Gastroesophageal sphincter (tissue), 4 donors: Measurements from ENCODE around the gene GRPEL2. TPM values are rescaled to one million over a fixed set of nuclear protein-coding genes. Genes with fewer than 3 reads are reported as not detected.

ENCODE experiments used
- ATAC-seq: fragments of 150-250 bp; one replicate; pipeline ENCODE4 v1.9.1; 2016; ENCODE audit warnings: mild to moderate bottlenecking, moderate library complexity
- H3K27ac ChIP-seq, 4 donors: fragments of 200-600 bp; sonication (generic) in 3 of 4; 1 replicate in 3 of 4; 2 replicates in 1 of 4; pipeline ENCODE4 v1.5.1; 2016 to 2019
- H3K27me3 ChIP-seq: fragments of 200-600 bp; sonication (generic); one replicate; pipeline ENCODE4 v1.5.1; 2019
- H3K36me3 ChIP-seq, 2 donors: fragments of 200-600 bp; sonication (generic); one replicate each; pipeline ENCODE4 v1.5.1; 2019; ENCODE audit warnings: control low read depth in 1 of 2
- H3K4me1 ChIP-seq, 3 donors: fragments of 200-600 bp; sonication (generic); 1 replicate in 2 of 3; 2 replicates in 1 of 3; pipeline ENCODE4 v1.5.1; 2016 to 2019; ENCODE audit warnings: control low read depth in 2 of 3
- H3K4me3 ChIP-seq, 2 donors: fragments of 200-600 bp; sonication (generic); one replicate each; pipeline ENCODE4 v1.5.1; 2019; ENCODE audit warnings: mild to moderate bottlenecking in 1 of 2, moderate library complexity in 1 of 2
- H3K9me3 ChIP-seq, 3 donors: fragments of 200-600 bp; sonication (generic); one replicate each; pipeline ENCODE4 v1.5.1; 2017 to 2019; ENCODE audit warnings: control low read depth in 2 of 3
- EP300 ChIP-seq: sonication (generic); formaldehyde crosslinking; IDR thresholded peaks from one replicate; pipeline ENCODE4 v1.6.1; 2017; ENCODE audit warnings: antibody characterized with exemption, mild to moderate bottlenecking
- POLR2A ChIP-seq, 2 donors: fragments of 450-650 bp; IDR thresholded peaks; one replicate each; pipeline ENCODE4 v1.6.1; 2017; ENCODE audit warnings: antibody characterized with exemption in 2 of 2, mild to moderate bottlenecking in 2 of 2, moderate library complexity in 1 of 2
- POLR2AphosphoS5 ChIP-seq: sonication (generic); formaldehyde crosslinking; IDR thresholded peaks from one replicate; pipeline ENCODE4 v1.6.1; 2017; ENCODE audit warnings: antibody characterized with exemption
- WGBS, 2 donors: methylation state at CpG; one replicate each; pipeline ENCODE4 v1.1.5; 2018; ENCODE audit warnings: low coverage in 1 of 2; 5-methylcytosine and 5-hydroxymethylcytosine counted together
- total RNA-seq, 4 donors: library from RNA; depleted of rRNA; stranded (reverse); fragments of >200 nt; gene quantifications; one replicate each; pipeline ENCODE4 v1.1.0, GENCODE V29; 2016
- TF ChIP-seq, protein P1 (sequence below), 4 experiments: fragments of 200-600 bp in 2 of 4; fragments of 450-650 bp in 2 of 4; sonication (generic) in 1 of 4; IDR thresholded peaks; one replicate each; pipeline ENCODE4 v1.5.1; 2017 to 2019; ENCODE audit warnings: antibody characterized with exemption in 4 of 4, mild to moderate bottlenecking in 2 of 4, moderate library complexity in 2 of 4

Gene GRPEL2
- total RNA-seq, 4 donors from 2014 or later: 9.3 to 12.0 (median 11.1) TPM

DNA sequence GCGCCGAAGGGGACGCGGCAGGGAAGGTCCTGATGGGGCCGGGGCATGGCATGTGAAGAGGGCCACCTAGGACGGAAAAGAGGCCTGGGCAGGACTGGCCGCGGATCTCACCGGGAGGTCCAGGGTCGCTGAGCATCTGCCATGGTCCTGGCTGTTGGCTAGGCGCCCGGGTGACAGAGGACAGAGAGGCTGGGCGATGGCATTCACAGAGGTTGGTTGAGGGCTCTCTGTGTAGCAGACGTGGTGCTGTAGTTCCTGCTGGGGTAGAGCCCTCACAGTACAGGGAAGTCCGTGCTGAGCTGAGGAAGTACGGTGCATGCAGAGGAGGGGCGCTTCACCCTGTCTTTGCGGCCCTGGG is 13.0 kb downstream of the GRPEL2 start:
- ATAC-seq: peak; percentile 35
- Histone ChIP-seq H3K4me1 (peaks cover 0 to 20% (median 3%) of the 10 kb centered on the region in 3 donors), H3K27me3 (no peaks in the 10 kb centered on the region), H3K9me3 (no peaks in the 10 kb centered on the region), H3K36me3 (peaks cover 0 to 23% of the 10 kb centered on the region in 2 donors), H3K4me3 (peak overlapping the region; percentile 68 to 73), H3K27ac (peak overlapping the region in 3 of 4 donors; percentile 73 to 79 (median 78))
- no peak for TF ChIP-seq POLR2A (IDR thresholded peaks at IDR 0.05)
- TF ChIP-seq POLR2AphosphoS5: no peak
- no peak for TF ChIP-seq EP300
- TF ChIP-seq, protein P1, sequence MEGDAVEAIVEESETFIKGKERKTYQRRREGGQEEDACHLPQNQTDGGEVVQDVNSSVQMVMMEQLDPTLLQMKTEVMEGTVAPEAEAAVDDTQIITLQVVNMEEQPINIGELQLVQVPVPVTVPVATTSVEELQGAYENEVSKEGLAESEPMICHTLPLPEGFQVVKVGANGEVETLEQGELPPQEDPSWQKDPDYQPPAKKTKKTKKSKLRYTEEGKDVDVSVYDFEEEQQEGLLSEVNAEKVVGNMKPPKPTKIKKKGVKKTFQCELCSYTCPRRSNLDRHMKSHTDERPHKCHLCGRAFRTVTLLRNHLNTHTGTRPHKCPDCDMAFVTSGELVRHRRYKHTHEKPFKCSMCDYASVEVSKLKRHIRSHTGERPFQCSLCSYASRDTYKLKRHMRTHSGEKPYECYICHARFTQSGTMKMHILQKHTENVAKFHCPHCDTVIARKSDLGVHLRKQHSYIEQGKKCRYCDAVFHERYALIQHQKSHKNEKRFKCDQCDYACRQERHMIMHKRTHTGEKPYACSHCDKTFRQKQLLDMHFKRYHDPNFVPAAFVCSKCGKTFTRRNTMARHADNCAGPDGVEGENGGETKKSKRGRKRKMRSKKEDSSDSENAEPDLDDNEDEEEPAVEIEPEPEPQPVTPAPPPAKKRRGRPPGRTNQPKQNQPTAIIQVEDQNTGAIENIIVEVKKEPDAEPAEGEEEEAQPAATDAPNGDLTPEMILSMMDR (IDR thresholded peaks at IDR 0.05): no peak
- 0 to 3% methylated on average over 3 to 7 of the region's 18 CpGs for WGBS, 2 donors

DNA sequence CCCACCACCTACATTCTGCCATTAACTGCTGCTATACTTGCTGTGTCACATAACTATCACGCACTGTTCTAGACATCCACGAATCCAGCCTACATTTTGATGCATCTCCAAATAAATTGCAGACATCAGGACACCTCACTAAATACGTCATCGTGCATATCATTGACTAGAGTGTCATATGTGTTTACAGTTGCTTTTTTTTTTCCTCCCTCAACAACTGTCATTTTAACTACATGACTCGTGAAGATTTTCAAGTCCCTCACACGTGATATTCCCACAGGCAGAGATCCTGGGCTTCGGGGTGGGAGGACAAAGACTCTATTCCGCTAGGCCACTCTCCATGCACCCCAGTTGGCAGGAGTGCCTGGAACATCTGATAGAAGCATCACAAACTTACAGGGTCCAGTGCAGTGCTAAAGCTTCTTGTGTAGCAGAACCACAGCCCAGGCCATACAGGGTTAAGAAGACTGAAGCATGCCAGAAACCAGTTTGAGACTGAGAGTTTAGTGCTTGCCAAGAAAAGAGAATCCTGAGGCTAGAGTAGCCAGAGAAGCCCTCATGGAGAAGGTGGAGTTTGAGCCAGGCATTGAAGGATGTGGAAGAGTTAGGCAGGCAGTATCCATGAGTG is 13.7 kb downstream of the GRPEL2 start:
- TF ChIP-seq EP300 (no peak), POLR2A (IDR thresholded peaks at IDR 0.05) (no peak), POLR2AphosphoS5 (no peak)
- TF ChIP-seq, protein P1 (IDR thresholded peaks at IDR 0.05): no peak
- no peak for ATAC-seq
- Histone ChIP-seq H3K27me3 (no peaks in the 10 kb centered on the region), H3K36me3 (peaks cover 0 to 16% of the 10 kb centered on the region in 2 donors), H3K9me3 (no peaks in the 10 kb centered on the region), H3K4me1 (peaks cover 0 to 20% (median 3%) of the 10 kb centered on the region in 3 donors), H3K27ac (peak overlapping the region in 2 of 4 donors; percentile 73 to 78), H3K4me3 (no peak overlapping the region)
- 67 to 83% methylated on average over 8 of the region's 8 CpGs for WGBS, 2 donors

DNA sequence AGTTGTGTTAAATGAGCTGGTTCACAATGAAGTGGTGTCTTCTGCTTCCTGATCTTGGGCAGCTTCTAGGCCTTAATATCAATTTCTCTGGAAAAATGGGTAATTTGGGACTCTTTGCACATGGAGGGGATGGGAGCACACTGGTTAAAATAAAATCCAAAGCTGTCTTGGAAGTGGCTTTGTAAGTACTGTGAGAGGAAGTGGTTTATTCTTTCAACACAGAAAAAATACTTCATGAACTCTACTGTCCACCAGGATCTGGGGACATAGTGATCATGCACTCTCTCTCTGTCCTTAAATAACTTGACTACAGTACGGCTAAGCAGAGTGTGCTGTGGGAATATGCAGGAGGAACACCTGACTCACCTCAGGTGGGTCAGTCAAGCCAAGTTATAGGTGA is 15.0 kb downstream of the GRPEL2 start:
- Histone ChIP-seq H3K36me3 (peaks cover 0 to 5% of the 10 kb centered on the region in 2 donors), H3K4me1 (peaks cover 0 to 20% (median 3%) of the 10 kb centered on the region in 3 donors), H3K27ac (no peak overlapping the region), H3K4me3 (no peak overlapping the region), H3K9me3 (no peaks in the 10 kb centered on the region), H3K27me3 (no peaks in the 10 kb centered on the region)
- TF ChIP-seq, protein P1 (IDR thresholded peaks at IDR 0.05): no peak
- no peak for TF ChIP-seq POLR2A (IDR thresholded peaks at IDR 0.05)
- WGBS, 2 donors: 80 to 100% methylated on average over 1 of the region's 1 CpG
- no peak for ATAC-seq

DNA sequence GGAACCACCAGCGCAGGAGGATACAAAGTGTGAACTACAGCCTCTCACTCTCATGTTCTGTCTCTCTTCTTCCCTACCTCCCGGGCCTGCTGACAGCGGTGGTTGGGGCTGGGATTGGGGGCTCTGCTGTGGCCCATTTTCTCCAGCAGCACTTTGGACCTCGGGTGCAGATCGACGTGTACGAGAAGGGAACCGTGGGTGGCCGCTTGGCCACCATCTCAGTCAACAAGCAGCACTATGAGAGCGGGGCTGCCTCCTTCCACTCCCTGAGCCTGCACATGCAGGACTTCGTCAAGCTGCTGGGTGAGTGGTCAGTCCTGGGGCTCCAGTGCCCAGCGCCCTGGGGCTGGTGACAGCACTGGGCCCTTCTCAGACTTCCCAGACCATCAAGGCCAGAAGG is 17.2 kb downstream of the GRPEL2 start:
- WGBS, 2 donors: 91% methylated on average over 8 of the region's 12 CpGs; no CpG with 5 or more reads in 1 of the 2 donors
- no peak for TF ChIP-seq POLR2A (IDR thresholded peaks at IDR 0.05)
- TF ChIP-seq POLR2AphosphoS5: no peak
- TF ChIP-seq, protein P1 (IDR thresholded peaks at IDR 0.05): no peak
- H3K4me1 ChIP-seq: peaks cover 0 to 22% (median 3%) of the 10 kb centered on the region in 3 donors
- no peak overlapping the region for H3K4me3 ChIP-seq
- no peak for ATAC-seq
- H3K9me3 ChIP-seq: no peaks in the 10 kb centered on the region
- H3K27ac ChIP-seq: no peak overlapping the region
- H3K36me3 ChIP-seq: no peaks in the 10 kb centered on the region
- no peaks in the 10 kb centered on the region for H3K27me3 ChIP-seq

DNA sequence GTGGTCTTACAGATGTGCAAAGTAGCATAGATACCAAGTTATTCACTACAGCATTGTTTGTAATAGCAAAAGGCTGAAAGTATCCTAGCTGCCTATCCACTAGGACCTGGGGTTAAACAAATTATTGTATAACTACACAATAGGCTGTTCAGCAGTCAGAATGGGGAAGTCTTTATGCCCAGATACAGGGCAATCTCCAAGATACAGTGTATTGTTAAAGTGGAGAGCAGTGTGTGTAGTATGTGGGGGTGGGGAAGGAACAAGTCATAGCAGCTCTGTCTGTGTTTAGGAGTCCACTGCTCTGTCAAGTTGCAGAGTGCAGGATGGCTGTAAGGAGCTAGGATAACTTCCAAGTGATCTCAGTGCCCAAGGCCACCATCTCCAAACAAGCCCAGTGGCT is 18.1 kb downstream of the GRPEL2 start:
- ATAC-seq: no peak
- TF ChIP-seq, protein P1 (IDR thresholded peaks at IDR 0.05): no peak
- TF ChIP-seq POLR2AphosphoS5 (no peak), POLR2A (IDR thresholded peaks at IDR 0.05) (no peak), EP300 (no peak)
- H3K4me3 ChIP-seq: no peak overlapping the region

More for the DNA sequence above, 18.1 kb downstream of the GRPEL2 start:
- H3K27ac ChIP-seq: no peak overlapping the region
- H3K9me3 ChIP-seq: no peaks in the 10 kb centered on the region
- H3K27me3 ChIP-seq: no peaks in the 10 kb centered on the region
- peaks cover 0 to 23% (median 7%) of the 10 kb centered on the region in 3 donors for H3K4me1 ChIP-seq
- no peaks in the 10 kb centered on the region for H3K36me3 ChIP-seq
